H9 (cell line): ENCODE data around the gene GSX1. TPM values are rescaled to one million over a fixed set of nuclear protein-coding genes. Genes with fewer than 3 reads are reported as not detected.
"Not testable (repeated sequence)": the region's sequence is repeated elsewhere in the genome, so short reads cannot be mapped to it uniquely, and the experiment has no call there.

Experiments used
- DNase-seq: peaks from one replicate; pipeline ENCODE4 v3.0.0-alpha.2; 2017
- H2AFZ ChIP-seq: one replicate; pipeline ENCODE4 v1.6.1; 2013; ENCODE audit warnings: mild to moderate bottlenecking, low read length, control low read depth, moderate library complexity
- H2AK5ac ChIP-seq: 2 replicates; pipeline ENCODE4 v1.6.1; 2013; ENCODE audit warnings: low read length, control low read depth, mixed read lengths; ENCODE audit not compliant: insufficient read length
- H2BK120ac ChIP-seq: one replicate; pipeline ENCODE4 v1.6.1; 2013; ENCODE audit warnings: low read depth, mild to moderate bottlenecking, low read length, control low read depth, inconsistent platforms; ENCODE audit not compliant: poor library complexity, severe bottlenecking
- H2BK12ac ChIP-seq: 2 replicates; pipeline ENCODE4 v1.6.1; 2013; ENCODE audit warnings: low read length, control low read depth, mixed read lengths, low read depth; ENCODE audit not compliant: insufficient read length
- H2BK15ac ChIP-seq: 2 replicates; pipeline ENCODE4 v1.6.1; 2013; ENCODE audit warnings: low read depth, low read length, control low read depth
- H2BK20ac ChIP-seq: one replicate; pipeline ENCODE4 v1.6.1; 2013; ENCODE audit warnings: low read depth, mild to moderate bottlenecking, low read length, control low read depth, inconsistent platforms; ENCODE audit not compliant: poor library complexity, severe bottlenecking
- H2BK5ac ChIP-seq: 2 replicates; pipeline ENCODE4 v1.6.1; 2013; ENCODE audit warnings: low read length, control low read depth, mixed read lengths; ENCODE audit not compliant: insufficient read length
- H3K14ac ChIP-seq: 2 replicates; pipeline ENCODE4 v1.6.1; 2013; ENCODE audit warnings: low read length, control low read depth; ENCODE audit not compliant: insufficient read depth
- H3K18ac ChIP-seq: 2 replicates; pipeline ENCODE4 v1.6.1; 2013; ENCODE audit warnings: low read depth, mild to moderate bottlenecking, mixed read lengths, low read length, control low read depth; ENCODE audit not compliant: insufficient read length
- H3K23ac ChIP-seq: 2 replicates; pipeline ENCODE4 v1.6.1; 2013; ENCODE audit warnings: low read length, control low read depth, mixed read lengths, low read depth; ENCODE audit not compliant: insufficient read length
- H3K23me2 ChIP-seq: 2 replicates; pipeline ENCODE4 v1.6.1; 2013; ENCODE audit warnings: low read depth, mild to moderate bottlenecking, mixed read lengths, low read length, control low read depth; ENCODE audit not compliant: insufficient read length, poor library complexity, severe bottlenecking
- H3K27ac ChIP-seq: 2 replicates; pipeline ENCODE4 v1.5.1; 2013; ENCODE audit warnings: low read length, control low read depth, mixed read lengths, low read depth; ENCODE audit not compliant: insufficient read length
- H3K27me3 ChIP-seq: 2 replicates; pipeline ENCODE4 v1.6.1; 2013; ENCODE audit warnings: low read length, control low read depth, inconsistent platforms; ENCODE audit not compliant: insufficient read depth
- H3K4ac ChIP-seq: 2 replicates; pipeline ENCODE4 v1.6.1; 2013; ENCODE audit warnings: low read depth, mild to moderate bottlenecking, control low read depth, inconsistent platforms, low read length, moderate library complexity
- H3K4me1 ChIP-seq: 2 replicates; pipeline ENCODE4 v1.6.1; 2013; ENCODE audit warnings: low read length, control low read depth, inconsistent platforms; ENCODE audit not compliant: insufficient read depth
- H3K4me2 ChIP-seq: 2 replicates; pipeline ENCODE4 v1.6.1; 2013; ENCODE audit warnings: low read length, control low read depth, mixed read lengths; ENCODE audit not compliant: insufficient read length, insufficient read depth
- H3K56ac ChIP-seq: 2 replicates; pipeline ENCODE4 v1.6.1; 2013; ENCODE audit warnings: low read depth, mild to moderate bottlenecking, mixed read lengths, low read length, control low read depth; ENCODE audit not compliant: insufficient read length
- H3K79me1 ChIP-seq: 2 replicates; pipeline ENCODE4 v1.6.1; 2013; ENCODE audit warnings: low read depth, mild to moderate bottlenecking, moderate library complexity, low read length, control low read depth, inconsistent platforms; ENCODE audit not compliant: insufficient read depth, poor library complexity, severe bottlenecking
- H3K79me2 ChIP-seq: 2 replicates; pipeline ENCODE4 v1.6.1; 2013; ENCODE audit warnings: low read length, control low read depth, inconsistent platforms; ENCODE audit not compliant: insufficient read depth
- H3K9ac ChIP-seq: 2 replicates; pipeline ENCODE4 v1.6.1; 2013; ENCODE audit warnings: low read length, control low read depth, mixed read lengths; ENCODE audit not compliant: insufficient read length; ENCODE audit errors: extremely low read depth
- H3K9me3 ChIP-seq: one replicate; pipeline ENCODE4 v1.6.1; 2013; ENCODE audit warnings: low read depth, low read length, inconsistent platforms; ENCODE audit not compliant: control insufficient read depth
- H3T11ph ChIP-seq: one replicate; pipeline ENCODE4 v1.6.1; 2013; ENCODE audit warnings: mild to moderate bottlenecking, low read length, control low read depth, inconsistent platforms
- H4K20me1 ChIP-seq: one replicate; pipeline ENCODE4 v1.6.1; 2013; ENCODE audit not compliant: control insufficient read depth, insufficient read length, insufficient read depth
- H4K5ac ChIP-seq: 2 replicates; pipeline ENCODE4 v1.6.1; 2013; ENCODE audit warnings: low read depth, mild to moderate bottlenecking, mixed read lengths, low read length, control low read depth; ENCODE audit not compliant: insufficient read length
- H4K8ac ChIP-seq: replicated peaks from 2 replicates; pipeline ENCODE4 v1.6.1; 2013; ENCODE audit warnings: low read length, control low read depth, mixed read lengths, low read depth; ENCODE audit not compliant: insufficient read length
- H4K91ac ChIP-seq: 2 replicates; pipeline ENCODE4 v1.6.1; 2013; ENCODE audit warnings: low read depth, mild to moderate bottlenecking, moderate library complexity, mixed read lengths, low read length, control low read depth; ENCODE audit not compliant: insufficient read length
- H3K27ac Mint-ChIP-seq, 3 experiments: 2 replicates in 2 of 3; 3 replicates in 1 of 3; pipeline ENCODE4 v1.8.0; 2020 to 2021; ENCODE audit warnings: mixed read lengths in 3 of 3, mild to moderate bottlenecking in 1 of 3, moderate library complexity in 1 of 3
- H3K27me3 Mint-ChIP-seq: 2 replicates; pipeline ENCODE4 v1.8.0; 2021; ENCODE audit warnings: low read depth, mild to moderate bottlenecking, moderate library complexity, mixed read lengths
- H3K36me3 Mint-ChIP-seq, 3 experiments: 2 replicates in 2 of 3; 3 replicates in 1 of 3; pipeline ENCODE4 v1.8.0; 2020 to 2021; ENCODE audit warnings: low read depth in 3 of 3, mixed read lengths in 3 of 3; ENCODE audit not compliant: insufficient read depth in 1 of 3
- H3K4me1 Mint-ChIP-seq, 2 experiments: 2 replicates each; pipeline ENCODE4 v1.8.0; 2020; ENCODE audit warnings: mixed read lengths in 2 of 2
- H3K4me3 Mint-ChIP-seq, 2 experiments: 2 replicates in 1 of 2; 3 replicates in 1 of 2; pipeline ENCODE4 v1.8.0; 2020 to 2021; ENCODE audit warnings: mild to moderate bottlenecking in 2 of 2, mixed read lengths in 2 of 2, moderate library complexity in 1 of 2
- H3K9me3 Mint-ChIP-seq, 2 experiments: 2 replicates in 1 of 2; 3 replicates in 1 of 2; pipeline ENCODE4 v1.8.0; 2020; ENCODE audit warnings: mild to moderate bottlenecking in 2 of 2, mixed read lengths in 2 of 2, moderate library complexity in 1 of 2
- CTCF ChIP-seq: fragments of 200-600 bp; sonication (generic); conservative IDR thresholded peaks from 3 replicates; pipeline ENCODE4 v1.8.0; 2021; ENCODE audit warnings: antibody characterized with exemption, mild to moderate bottlenecking
- WGBS: extraction: QIAGEN DNeasy Blood & Tissue Kit; methylation state at CpG from one replicate; pipeline ENCODE4 v1.1.7; 2013; ENCODE audit warnings: missing lambda C conversion rate, low lambda C conversion rate, mixed read lengths; ENCODE audit not compliant: insufficient read length; ENCODE audit errors: extremely low coverage; 5-methylcytosine and 5-hydroxymethylcytosine counted together
- total RNA-seq: library from RNA; stranded (reverse); gene quantifications from 2 replicates; pipeline ENCODE4 v1.2.1, GENCODE V29; 2021

The GSX1 gene
- total RNA-seq, 1 experiment from 2014 or later = not detected

- Histone ChIP-seq H3K27ac (no peak overlapping the region), H4K5ac (no peak overlapping the region), H4K91ac (no peak overlapping the region), H2BK120ac (no peak overlapping the region), H3K4me1 (no peaks in the 10 kb centered on the region), H3K9me3 (no peaks in the 10 kb centered on the region), H2BK5ac (no peak overlapping the region), H3K4ac (no peak overlapping the region), H3K27me3 (peaks cover 38% of the 10 kb centered on the region; the same call in 1 of the 2 replicates), H3K23ac (no peak overlapping the region), H3K79me2 (no peaks in the 10 kb centered on the region), H3K79me1 (no peaks in the 10 kb centered on the region), H3K56ac (no peak overlapping the region), H3K14ac (no peak overlapping the region), H2BK20ac (no peak overlapping the region), H3K23me2 (no peaks in the 10 kb centered on the region), H2BK15ac (no peak overlapping the region), H3K9ac (no peak overlapping the region), H3K18ac (no peak overlapping the region), H2BK12ac (no peak overlapping the region), H4K8ac (no peak overlapping the region), H2AFZ (no peak overlapping the region), H4K20me1 (no peaks in the 10 kb centered on the region), H3K4me2 (no peak overlapping the region), H2AK5ac (no peak overlapping the region), H3T11ph (no peak overlapping the region)
- no CpG with 5 or more reads among the region's 9 CpGs for WGBS
- Mint-ChIP-seq H3K27me3 (peaks cover 98% of the 10 kb centered on the region), H3K4me1 (peaks cover 16 to 24% of the 10 kb centered on the region in 2 experiments), H3K27ac (no peak overlapping the region), H3K9me3 (peaks cover 0 to 10% of the 10 kb centered on the region in 2 experiments; a peak in 2 of 5 replicates), H3K4me3 (no peak overlapping the region), H3K36me3 (no peaks in the 10 kb centered on the region)
- DNase-seq = no peak
- TF ChIP-seq CTCF = no peak
Measured at GRCh38 chr13:27813826-27814225, 21.5 kb downstream of the GSX1 start.

GRCh38 chr13:27817832-27818231 lies 25.5 kb downstream of the GSX1 start:
- H3K9me3 ChIP-seq, H2BK20ac ChIP-seq, H3K4me2 ChIP-seq, H2BK5ac ChIP-seq, H3K4me1 ChIP-seq, H2AK5ac ChIP-seq, H2BK12ac ChIP-seq, H3K9ac ChIP-seq, H4K8ac ChIP-seq, H3K79me2 ChIP-seq, H3K18ac ChIP-seq, H3K79me1 ChIP-seq, H3K36me3 Mint-ChIP-seq, H3K23me2 ChIP-seq, H3K27ac Mint-ChIP-seq, H3K56ac ChIP-seq, H4K20me1 ChIP-seq, H4K5ac ChIP-seq, H2BK15ac ChIP-seq, H2AFZ ChIP-seq, H3K4me3 Mint-ChIP-seq, H3K4ac ChIP-seq, H3K27ac ChIP-seq, H3K14ac ChIP-seq, H3T11ph ChIP-seq, H4K91ac ChIP-seq, H2BK120ac ChIP-seq, DNase-seq, H3K23ac ChIP-seq: not testable (repeated sequence)
- Mint-ChIP-seq H3K27me3 (peaks cover 100% of the 10 kb centered on the region), H3K4me1 (peaks cover 37 to 46% of the 10 kb centered on the region in 2 experiments), H3K9me3 (peaks cover 0 to 10% of the 10 kb centered on the region in 2 experiments; a peak in 2 of 5 replicates)
- WGBS = no CpG with 5 or more reads among the region's 2 CpGs
- peaks cover 72% of the 10 kb centered on the region for H3K27me3 ChIP-seq
